ENCODE measurements around the gene CCL1. TPM values are rescaled to one million over a fixed set of nuclear protein-coding genes. Genes with fewer than 3 reads are reported as not detected.

Gene CCL1
- total RNA-seq, 1 experiment from 2014 or later: not detected

DNA sequence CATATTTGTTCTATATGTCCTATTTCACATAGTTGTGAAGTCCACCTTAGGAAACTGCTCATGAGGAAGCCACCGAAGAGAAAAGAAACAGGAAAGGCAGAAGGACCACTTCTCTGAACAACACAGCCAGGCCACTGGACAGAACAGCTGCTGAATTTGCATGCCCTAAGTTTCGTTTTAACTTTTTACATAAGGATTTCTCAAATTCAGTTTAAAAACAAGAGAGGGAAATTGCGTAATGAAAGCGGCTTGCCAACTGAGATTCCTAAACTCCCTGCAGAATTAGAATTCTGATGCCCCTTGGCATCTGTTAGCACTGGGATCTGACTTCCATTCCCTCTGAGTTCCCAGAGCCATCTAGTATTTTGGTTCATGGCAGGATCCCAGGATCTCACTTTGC is 48.8 kb downstream of the CCL1 start:
- H3K4me2 ChIP-seq (ENCODE audit: low read depth, low read length, poor library complexity, severe bottlenecking): no peak overlapping the region

DNA sequence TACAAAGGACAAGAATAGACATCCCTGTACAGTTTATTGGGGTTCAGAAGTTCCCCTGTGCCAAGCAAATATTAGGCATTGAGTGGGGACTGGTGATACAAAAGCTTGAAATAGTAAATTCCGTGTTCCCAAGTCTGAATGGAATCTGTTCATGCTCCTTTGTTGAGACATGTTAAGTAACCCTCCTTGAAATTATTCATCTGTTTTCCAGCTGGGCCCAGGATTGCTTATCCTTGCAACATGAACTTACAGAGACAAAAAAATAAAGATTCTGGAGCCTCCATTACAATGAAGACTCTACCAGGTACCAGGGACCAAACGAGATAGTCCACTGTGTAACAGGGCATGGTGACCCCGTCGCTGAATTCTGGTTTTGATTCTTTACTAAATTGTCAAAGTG is 49.9 kb downstream of the CCL1 start:
- Histone ChIP-seq H3K27me3 (ENCODE audit: low read length) (no peaks in the 10 kb centered on the region), H3K79me2 (ENCODE audit: low read length) (no peaks in the 10 kb centered on the region), H3K4me2 (ENCODE audit: low read depth, low read length, poor library complexity, severe bottlenecking) (no peak overlapping the region), H3K36me3 (ENCODE audit: insufficient read depth, low read length) (no peaks in the 10 kb centered on the region), H3K9ac (ENCODE audit: low read length) (no peak overlapping the region), H2AFZ (ENCODE audit: low read length) (no peak overlapping the region), H3K9me3 (ENCODE audit: low read length) (no peaks in the 10 kb centered on the region), H3K4me3 (ENCODE audit: low read length) (no peak overlapping the region), H3K4me1 (ENCODE audit: low read length) (no peaks in the 10 kb centered on the region), H3K9me2 (replicated peaks; ENCODE audit: insufficient read depth, low read length) (no peaks in the 10 kb centered on the region), H3K27ac (ENCODE audit: low read length) (no peak overlapping the region), H4K20me1 (ENCODE audit: insufficient read depth, low read depth, low read length) (no peaks in the 10 kb centered on the region)
- no peak for DNase-seq

More for the DNA sequence above, 48.8 kb downstream of the CCL1 start:
- no peak for DNase-seq
- H3K4me3 ChIP-seq (ENCODE audit: low read length): no peak overlapping the region
- no peaks in the 10 kb centered on the region for H3K4me1 ChIP-seq (ENCODE audit: low read length)
- no peaks in the 10 kb centered on the region for H4K20me1 ChIP-seq (ENCODE audit: insufficient read depth, low read depth, low read length)
- no peak overlapping the region for H3K9ac ChIP-seq (ENCODE audit: low read length)
- H3K9me2 ChIP-seq (replicated peaks; ENCODE audit: insufficient read depth, low read length): no peaks in the 10 kb centered on the region
- H3K9me3 ChIP-seq (ENCODE audit: low read length): no peaks in the 10 kb centered on the region
- H3K36me3 ChIP-seq (ENCODE audit: insufficient read depth, low read length): no peaks in the 10 kb centered on the region
- no peak overlapping the region for H3K27ac ChIP-seq (ENCODE audit: low read length)
- no peak overlapping the region for H2AFZ ChIP-seq (ENCODE audit: low read length)
- H3K27me3 ChIP-seq (ENCODE audit: low read length): no peaks in the 10 kb centered on the region
- H3K79me2 ChIP-seq (ENCODE audit: low read length): no peaks in the 10 kb centered on the region

DNA sequence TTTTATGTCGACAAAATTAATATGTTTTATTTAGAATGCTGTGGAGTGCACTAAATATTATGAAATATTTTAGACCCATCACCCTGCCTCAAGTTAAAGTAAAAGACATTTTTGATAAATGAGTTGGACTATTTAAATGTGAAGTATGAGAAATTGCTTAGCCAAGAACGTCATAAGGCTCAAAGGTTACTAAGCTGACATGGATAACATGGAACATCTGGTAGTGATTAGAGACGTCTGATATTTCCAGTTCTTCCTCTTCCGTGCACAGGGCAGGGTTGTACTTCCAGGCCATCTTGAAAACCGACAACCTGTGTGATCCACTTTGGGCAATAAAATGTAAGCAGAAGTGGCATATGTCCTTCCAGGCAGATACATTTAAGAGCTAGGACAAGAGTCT is 51.0 kb downstream of the CCL1 start:
- H3K4me2 ChIP-seq (ENCODE audit: low read depth, low read length, poor library complexity, severe bottlenecking): no peak overlapping the region
- DNase-seq: no peak
- no peaks in the 10 kb centered on the region for H4K20me1 ChIP-seq (ENCODE audit: insufficient read depth, low read depth, low read length)
- H3K27ac ChIP-seq (ENCODE audit: low read length): no peak overlapping the region
- H3K36me3 ChIP-seq (ENCODE audit: insufficient read depth, low read length): no peaks in the 10 kb centered on the region
- no peaks in the 10 kb centered on the region for H3K4me1 ChIP-seq (ENCODE audit: low read length)
- H3K9me3 ChIP-seq (ENCODE audit: low read length): no peaks in the 10 kb centered on the region
- no peak overlapping the region for H3K9ac ChIP-seq (ENCODE audit: low read length)
- H3K9me2 ChIP-seq (replicated peaks; ENCODE audit: insufficient read depth, low read length): no peaks in the 10 kb centered on the region
- no peak overlapping the region for H2AFZ ChIP-seq (ENCODE audit: low read length)
- no peaks in the 10 kb centered on the region for H3K79me2 ChIP-seq (ENCODE audit: low read length)
- H3K27me3 ChIP-seq (ENCODE audit: low read length): no peaks in the 10 kb centered on the region
- no peak overlapping the region for H3K4me3 ChIP-seq (ENCODE audit: low read length)

DNA sequence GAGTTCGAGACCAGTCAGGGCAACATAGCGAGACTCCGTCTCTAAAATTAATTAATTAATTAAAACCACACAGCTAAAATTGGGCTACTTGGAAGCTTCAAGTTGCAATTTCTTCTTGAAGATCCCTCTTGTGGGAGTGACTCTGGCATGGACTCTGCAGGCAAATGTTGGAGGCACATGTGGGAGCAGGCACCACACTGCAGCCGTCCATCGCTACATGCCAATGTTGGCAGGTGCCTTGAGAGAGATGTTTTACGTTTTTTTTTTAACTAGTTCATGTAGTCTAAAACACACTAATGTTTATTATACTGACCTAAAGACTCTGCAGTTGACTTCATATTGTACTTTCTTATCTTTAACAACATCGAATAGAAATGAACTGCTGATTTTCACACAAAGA is 51.7 kb downstream of the CCL1 start:
- no peaks in the 10 kb centered on the region for H3K9me3 ChIP-seq (ENCODE audit: low read length)
- H3K9me2 ChIP-seq (replicated peaks; ENCODE audit: insufficient read depth, low read length): no peaks in the 10 kb centered on the region
- no peak for DNase-seq
- H3K9ac ChIP-seq (ENCODE audit: low read length): no peak overlapping the region
- no peaks in the 10 kb centered on the region for H4K20me1 ChIP-seq (ENCODE audit: insufficient read depth, low read depth, low read length)
- H3K4me3 ChIP-seq (ENCODE audit: low read length): no peak overlapping the region
- H2AFZ ChIP-seq (ENCODE audit: low read length): no peak overlapping the region
- H3K27ac ChIP-seq (ENCODE audit: low read length): no peak overlapping the region
- H3K4me1 ChIP-seq (ENCODE audit: low read length): no peaks in the 10 kb centered on the region
- H3K4me2 ChIP-seq (ENCODE audit: low read depth, low read length, poor library complexity, severe bottlenecking): no peak overlapping the region
- no peaks in the 10 kb centered on the region for H3K79me2 ChIP-seq (ENCODE audit: low read length)
- H3K36me3 ChIP-seq (ENCODE audit: insufficient read depth, low read length): no peaks in the 10 kb centered on the region
- no peaks in the 10 kb centered on the region for H3K27me3 ChIP-seq (ENCODE audit: low read length)

Other genes with a start within 250 kb of the CCL1 start
- not detected in 2 replicates for gene CCL2, start 107.9 kb downstream of the CCL1 start, total RNA-seq (2014; rRNA removed; shearing (Covaris generic); ENCODE audit: low replicate concordance)
- not detected in 2 replicates for gene CCL7, start 93.0 kb downstream of the CCL1 start, total RNA-seq (2014; rRNA removed; shearing (Covaris generic); ENCODE audit: low replicate concordance)
- gene CCL11, start 77.5 kb downstream of the CCL1 start, total RNA-seq (2014; rRNA removed; shearing (Covaris generic); ENCODE audit: low replicate concordance): not detected in 2 replicates
- gene CCL8, start 43.8 kb downstream of the CCL1 start, total RNA-seq (2014; rRNA removed; shearing (Covaris generic); ENCODE audit: low replicate concordance): not detected in 2 replicates
- gene CCL13, start 6.8 kb downstream of the CCL1 start, total RNA-seq (2014; rRNA removed; shearing (Covaris generic); ENCODE audit: low replicate concordance): not detected in 2 replicates
- gene TMEM132E, start 216.3 kb upstream of the CCL1 start, total RNA-seq (2014; rRNA removed; shearing (Covaris generic); ENCODE audit: low replicate concordance): not detected in 2 replicates